RPMI8226 (cell line): Measurements from ENCODE around the gene PPP3CA.

Experiments used
- DNase-seq: peaks from one replicate; pipeline ENCODE4 v3.0.0-alpha.2; 2015

PPP3CA gene

GRCh38 chr4:101086801-101087586 lies 260.3 kb downstream of the PPP3CA start:
- no peak for DNase-seq

GRCh38 chr4:101083131-101083530 lies 264.2 kb downstream of the PPP3CA start:
- no peak for DNase-seq

- no peak for DNase-seq
Observed at GRCh38 chr4:101081695-101082369, 265.5 kb downstream of the PPP3CA start.

- no peak for DNase-seq
Observed at GRCh38 chr4:101081166-101081565, 266.2 kb downstream of the PPP3CA start.

- DNase-seq: no peak
Observed at GRCh38 chr4:101078950-101079349, 268.4 kb downstream of the PPP3CA start.

GRCh38 chr4:101076032-101076431 lies 271.3 kb downstream of the PPP3CA start:
- DNase-seq: no peak

GRCh38 chr4:101075536-101075935 lies 271.8 kb downstream of the PPP3CA start:
- no peak for DNase-seq

- DNase-seq: no peak
Observed at GRCh38 chr4:101074326-101074725, 273.0 kb downstream of the PPP3CA start.

GRCh38 chr4:101071241-101071640 lies 276.1 kb downstream of the PPP3CA start:
- no peak for DNase-seq

GRCh38 chr4:101068115-101068514 lies 279.2 kb downstream of the PPP3CA start:
- DNase-seq: no peak

- DNase-seq: no peak
Observed at GRCh38 chr4:101067383-101067782, 279.9 kb downstream of the PPP3CA start.

GRCh38 chr4:101066626-101067170 lies 280.6 kb downstream of the PPP3CA start:
- DNase-seq: no peak

- DNase-seq: no peak
Observed at GRCh38 chr4:101065935-101066485, 281.3 kb downstream of the PPP3CA start.

GRCh38 chr4:101065346-101065745 lies 282.0 kb downstream of the PPP3CA start:
- no peak for DNase-seq

- DNase-seq: no peak
Observed at GRCh38 chr4:101064541-101065180, 282.7 kb downstream of the PPP3CA start.

GRCh38 chr4:101055392-101055791 lies 291.9 kb downstream of the PPP3CA start:
- no peak for DNase-seq

GRCh38 chr4:101050837-101051205 lies 296.5 kb downstream of the PPP3CA start:
- DNase-seq: no peak

GRCh38 chr4:101050088-101050836 lies 297.1 kb downstream of the PPP3CA start:
- no peak for DNase-seq

GRCh38 chr4:101049549-101050001 lies 297.8 kb downstream of the PPP3CA start:
- DNase-seq: no peak

GRCh38 chr4:101044766-101045165 lies 302.6 kb downstream of the PPP3CA start:
- no peak for DNase-seq

GRCh38 chr4:101042847-101043246 lies 304.5 kb downstream of the PPP3CA start:
- DNase-seq: no peak

- DNase-seq: no peak
Observed at GRCh38 chr4:101040776-101041175, 306.6 kb downstream of the PPP3CA start.

GRCh38 chr4:101039367-101039766 lies 308.0 kb downstream of the PPP3CA start:
- no peak for DNase-seq
